HG02571 (cell line): Measurements from ENCODE around the gene EGR2.

Experiments
- ATAC-seq: cut with Tn5 transposase; IDR thresholded peaks from one replicate; pipeline ENCODE4 v1.9.1; 2021; ENCODE audit warnings: mild to moderate bottlenecking, moderate library complexity; ENCODE audit not compliant: unreplicated experiment

Gene EGR2

GRCh38 chr10:62816331-62817120 is at the start of gene EGR2:
Gene EGR2 (minus strand): TSS chr10:62816366. CDS start chr10:62816029, 337 bp downstream.
- peak; percentile 73 for ATAC-seq

- no peak for ATAC-seq
Measured at GRCh38 chr10:62862447-62862846, 46.3 kb upstream of the EGR2 start.

- no peak for ATAC-seq
Measured at GRCh38 chr10:62861507-62861906, 45.3 kb upstream of the EGR2 start.

GRCh38 chr10:62860946-62861345 is 44.8 kb upstream of the EGR2 start:
- ATAC-seq: no peak

- ATAC-seq: no peak
Measured at GRCh38 chr10:62858364-62858763, 42.2 kb upstream of the EGR2 start.

GRCh38 chr10:62856021-62856420 is 39.9 kb upstream of the EGR2 start:
- no peak for ATAC-seq

GRCh38 chr10:62853710-62854109 is 37.5 kb upstream of the EGR2 start:
- no peak for ATAC-seq

GRCh38 chr10:62852961-62853702 is 37.0 kb upstream of the EGR2 start:
- ATAC-seq: peak; percentile 69

GRCh38 chr10:62851442-62851841 is 35.3 kb upstream of the EGR2 start:
- no peak for ATAC-seq

- ATAC-seq: no peak
Measured at GRCh38 chr10:62850646-62851045, 34.5 kb upstream of the EGR2 start.

- ATAC-seq: no peak
Measured at GRCh38 chr10:62847433-62847832, 31.3 kb upstream of the EGR2 start.

GRCh38 chr10:62844280-62845011 is 28.3 kb upstream of the EGR2 start:
- no peak for ATAC-seq

GRCh38 chr10:62843600-62843999 is 27.4 kb upstream of the EGR2 start:
- no peak for ATAC-seq

- no peak for ATAC-seq
Measured at GRCh38 chr10:62842983-62843382, 26.8 kb upstream of the EGR2 start.

- ATAC-seq: no peak
Measured at GRCh38 chr10:62839590-62839989, 23.4 kb upstream of the EGR2 start.

GRCh38 chr10:62831346-62831745 is 15.2 kb upstream of the EGR2 start:
- ATAC-seq: no peak

GRCh38 chr10:62830679-62831078 is 14.5 kb upstream of the EGR2 start:
- no peak for ATAC-seq

GRCh38 chr10:62829622-62830021 is 13.5 kb upstream of the EGR2 start:
- ATAC-seq: no peak

- no peak for ATAC-seq
Measured at GRCh38 chr10:62826273-62826672, 10.1 kb upstream of the EGR2 start.

- no peak for ATAC-seq
Measured at GRCh38 chr10:62820586-62820985, 4.4 kb upstream of the EGR2 start.

GRCh38 chr10:62819141-62819920 is 3.2 kb upstream of the EGR2 start:
- no peak for ATAC-seq
